AG09309 (cell line): ENCODE results near the gene ROM1.

Experiments used
- DNase-seq: peaks from one replicate; pipeline ENCODE4 v3.0.0-alpha.2; 2010; ENCODE audit warnings: low read depth
- H3K4me3 ChIP-seq: 2 replicates; pipeline ENCODE4 v1.5.1; 2011; ENCODE audit warnings: mild to moderate bottlenecking, low read depth, low read length, moderate library complexity; ENCODE audit not compliant: control insufficient read depth
- CTCF ChIP-seq: IDR thresholded peaks from 2 replicates; pipeline ENCODE4 v1.5.1; 2011; ENCODE audit warnings: mild to moderate bottlenecking, low read depth, low read length, inconsistent platforms; ENCODE audit not compliant: insufficient read depth, control insufficient read depth; ENCODE audit errors: missing control alignments

ROM1 gene

GRCh38 chr11:62603776-62604299 lies 9.2 kb upstream of the ROM1 start:
- H3K4me3 ChIP-seq: no peak overlapping the region
- no peak for DNase-seq
- no peak for TF ChIP-seq CTCF

DNA sequence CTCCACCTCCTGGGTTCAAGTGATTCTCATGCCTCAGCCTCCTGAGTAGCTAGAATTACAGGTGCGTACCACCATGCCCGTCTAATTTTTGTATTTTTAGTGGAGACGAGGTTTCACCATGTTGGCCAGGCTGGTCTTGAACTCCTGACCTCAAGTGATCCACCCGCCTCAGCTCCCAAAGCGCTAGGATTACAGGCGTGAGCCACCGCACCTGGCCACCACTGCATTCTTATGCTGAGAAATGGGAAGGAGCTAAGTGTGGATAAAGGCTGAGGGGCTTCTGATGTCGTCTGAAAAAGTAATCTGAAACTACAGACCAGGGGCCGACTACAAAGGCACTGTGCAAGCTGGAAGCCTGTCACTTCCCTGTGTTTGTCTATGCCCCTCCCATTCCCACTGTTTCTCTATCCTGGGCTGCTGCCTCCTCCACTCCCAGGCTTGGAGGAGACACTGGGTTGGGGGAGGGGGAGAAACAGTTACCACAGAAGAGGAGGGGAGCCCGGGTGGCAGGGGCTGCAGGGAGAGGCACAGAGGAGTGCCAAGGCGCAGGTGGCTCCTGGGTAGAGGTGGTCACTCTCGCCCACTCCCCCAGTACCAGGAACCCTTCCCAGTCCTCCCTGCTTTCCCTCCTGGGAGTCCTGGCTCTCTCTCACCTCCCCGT lies 8.5 kb upstream of the ROM1 start:
- no peak overlapping the region for H3K4me3 ChIP-seq
- no peak for DNase-seq
- TF ChIP-seq CTCF: no peak

DNA sequence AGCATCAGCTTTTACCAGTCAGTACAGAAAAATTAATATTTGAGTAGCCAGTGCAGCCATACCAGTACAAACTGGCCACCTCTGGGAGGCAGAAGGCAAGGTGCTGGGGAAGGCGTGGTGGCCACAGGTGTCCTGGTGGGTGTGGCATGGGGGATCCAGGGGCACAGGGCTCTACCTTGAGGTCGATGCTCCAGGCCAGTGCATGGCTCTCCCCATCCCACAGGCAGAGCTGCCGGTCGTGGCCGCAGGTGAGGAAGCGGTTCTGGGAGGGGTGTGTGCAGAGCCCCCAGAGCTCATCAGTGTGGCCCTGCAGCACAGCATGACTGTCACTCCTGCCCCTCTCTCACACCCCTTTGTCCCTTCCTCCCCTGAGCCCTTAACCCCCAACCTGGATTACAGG lies 7.6 kb upstream of the ROM1 start:
- no peak overlapping the region for H3K4me3 ChIP-seq
- no peak for DNase-seq
- TF ChIP-seq CTCF: no peak

GRCh38 chr11:62605902-62606301 lies 7.2 kb upstream of the ROM1 start:
- no peak overlapping the region for H3K4me3 ChIP-seq
- no peak for TF ChIP-seq CTCF
- no peak for DNase-seq

GRCh38 chr11:62607714-62608113 lies 5.3 kb upstream of the ROM1 start:
- no peak overlapping the region for H3K4me3 ChIP-seq
- no peak for TF ChIP-seq CTCF
- DNase-seq: no peak

- no peak for DNase-seq
- H3K4me3 ChIP-seq: no peak overlapping the region
- no peak for TF ChIP-seq CTCF
Observed at GRCh38 chr11:62608776-62609175, 4.3 kb upstream of the ROM1 start.
